ENCODE measurements around the gene KXD1. TPM values are rescaled to one million over a fixed set of nuclear protein-coding genes. Genes with fewer than 3 reads are reported as not detected.

The KXD1 gene
- total RNA-seq: 128 and 207 TPM in 2 replicates

- no peak for TF ChIP-seq CTCF (conservative IDR thresholded peaks at IDR 0.05; ENCODE audit: low read depth, low read length)
- DNase-seq (ENCODE audit: low read depth): peak; percentile 89
- H3K4me3 ChIP-seq (ENCODE audit: low read depth, low read length): peak within 1 kb of the TSS; percentile 82
Measured at GRCh38 chr19:18557411-18558201, at the start of gene KXD1. KXD1 (plus strand) TSS chr19:18557870; CDS start chr19:18562057, 4,187 bp downstream.

GRCh38 chr19:18508585-18508984 lies 49.1 kb upstream of the KXD1 start:
- DNase-seq (ENCODE audit: low read depth): no peak
- H3K4me3 ChIP-seq (ENCODE audit: low read depth, low read length): no peak overlapping the region
- TF ChIP-seq CTCF (conservative IDR thresholded peaks at IDR 0.05; ENCODE audit: low read depth, low read length): no peak

GRCh38 chr19:18510216-18510615 lies 47.5 kb upstream of the KXD1 start:
- no peak overlapping the region for H3K4me3 ChIP-seq (ENCODE audit: low read depth, low read length)
- DNase-seq (ENCODE audit: low read depth): no peak
- TF ChIP-seq CTCF (conservative IDR thresholded peaks at IDR 0.05; ENCODE audit: low read depth, low read length): no peak

- TF ChIP-seq CTCF (conservative IDR thresholded peaks at IDR 0.05; ENCODE audit: low read depth, low read length): no peak
- H3K4me3 ChIP-seq (ENCODE audit: low read depth, low read length): no peak overlapping the region
- DNase-seq (ENCODE audit: low read depth): no peak
Measured at GRCh38 chr19:18513868-18514267, 43.8 kb upstream of the KXD1 start.

- peak; percentile 78 for DNase-seq (ENCODE audit: low read depth)
- no peak overlapping the region for H3K4me3 ChIP-seq (ENCODE audit: low read depth, low read length)
- TF ChIP-seq CTCF (conservative IDR thresholded peaks at IDR 0.05; ENCODE audit: low read depth, low read length): peak; percentile 8
Measured at GRCh38 chr19:18514800-18515682, 42.6 kb upstream of the KXD1 start.

GRCh38 chr19:18515959-18516358 lies 41.7 kb upstream of the KXD1 start:
- no peak overlapping the region for H3K4me3 ChIP-seq (ENCODE audit: low read depth, low read length)
- DNase-seq (ENCODE audit: low read depth): no peak
- no peak for TF ChIP-seq CTCF (conservative IDR thresholded peaks at IDR 0.05; ENCODE audit: low read depth, low read length)
